Measurements from ENCODE around the gene JARID2. TPM values are rescaled to one million over a fixed set of nuclear protein-coding genes. Genes with fewer than 3 reads are reported as not detected.

The JARID2 gene
- total and polyA plus RNA-seq, 2 of the 8 experiments (the other 6 are each of a cell fraction or from before 2014, with no cell fraction given) = 60.1 to 239 TPM

DNA sequence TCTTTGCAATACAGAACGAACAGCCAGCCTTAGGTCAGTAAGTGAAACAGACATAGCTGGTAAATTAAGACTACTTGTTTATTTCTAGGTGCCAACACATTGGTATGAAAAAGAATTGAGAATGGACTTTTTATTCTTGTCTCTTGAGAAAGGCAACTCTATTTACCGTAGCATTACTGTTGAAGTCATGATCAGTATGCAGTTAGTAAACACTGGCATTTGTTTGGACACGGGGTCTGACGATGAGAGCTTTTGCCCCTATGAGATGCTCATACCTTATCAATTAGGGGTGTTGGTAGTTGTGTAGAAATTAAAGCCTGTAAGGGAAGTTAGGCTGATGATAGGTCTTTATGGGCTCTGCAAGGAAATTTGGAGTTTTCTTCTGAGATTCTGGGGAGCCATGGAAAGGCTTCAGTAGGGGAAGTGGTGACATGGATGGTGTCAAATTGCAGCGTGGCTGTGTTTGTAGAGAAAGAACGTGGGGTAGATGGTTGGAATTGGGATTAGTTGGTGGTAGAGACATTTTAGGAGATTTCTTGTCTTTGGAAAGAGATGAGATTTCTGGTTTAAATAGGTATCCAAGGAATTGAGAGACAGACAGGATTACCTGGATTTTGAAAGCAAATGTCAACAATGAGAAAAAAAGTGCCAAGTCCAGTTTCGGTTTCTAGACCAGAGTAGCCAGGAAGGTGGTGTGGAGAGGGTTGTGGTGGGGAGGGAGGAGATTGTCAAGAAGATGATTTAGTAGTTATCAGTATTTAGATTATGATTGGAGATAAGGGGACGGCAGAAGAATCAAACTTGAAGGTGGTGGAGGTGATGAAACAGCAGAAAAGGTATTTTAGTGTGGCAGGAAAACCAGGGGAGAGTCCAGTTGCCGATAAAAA lies 116.6 kb downstream of the JARID2 start:
- Histone ChIP-seq H2BK120ac (replicated peaks; ENCODE audit: low read depth, low read length) (no peak overlapping the region), H3K9me3 (ENCODE audit: insufficient read depth in 2 of 2, low read depth in 1 of 2, low read length in 1 of 2) (no peaks in the 10 kb centered on the region), H3K18ac (ENCODE audit: extremely low read depth, low read length) (no peak overlapping the region), H4K91ac (replicated peaks; ENCODE audit: insufficient read length, low read length) (no peak overlapping the region), H3K23me2 (ENCODE audit: low read depth, low read length) (no peaks in the 10 kb centered on the region), H3K9ac (replicated peaks in 1 of 4; ENCODE audit: extremely low read depth in 1 of 4, low read depth in 3 of 4, low read length in 3 of 4) (no peak overlapping the region), H3K79me1 (ENCODE audit: low read depth, low read length) (peaks cover 18% of the 10 kb centered on the region), H2BK5ac (ENCODE audit: low read depth, low read length) (no peak overlapping the region), H3K23ac (ENCODE audit: insufficient read length) (no peak overlapping the region), H3K4ac (replicated peaks; ENCODE audit: insufficient read length, low read depth, low read length) (no peak overlapping the region), H2BK12ac (ENCODE audit: low read depth, low read length) (no peak overlapping the region), H3K4me3 (ENCODE audit: extremely low read depth in 1 of 4, insufficient read depth in 2 of 4, low read depth in 3 of 4, low read length in 4 of 4) (no peak overlapping the region), H3K79me2 (ENCODE audit: control insufficient read depth in 1 of 2, insufficient read depth in 2 of 2, low read length in 2 of 2) (peaks cover 86 to 100% of the 10 kb centered on the region in 2 experiments), H2BK20ac (ENCODE audit: low read length) (no peak overlapping the region), H3K36me3 (ENCODE audit: control insufficient read depth in 2 of 4, insufficient read depth in 4 of 4, low read length in 3 of 4) (peaks cover 0 to 5% (median under 1%) of the 10 kb centered on the region in 4 experiments; a peak in 2 of 8 replicates), H3K4me1 (replicated peaks in 1 of 4; ENCODE audit: control insufficient read depth in 3 of 4, insufficient read depth in 4 of 4, low read length in 3 of 4) (peaks cover 22 to 60% (median 40%) of the 10 kb centered on the region in 4 experiments), H3K27ac (ENCODE audit: low read depth, low read length) (no peak overlapping the region), H3K27me3 (replicated peaks in 1 of 4; ENCODE audit: control insufficient read depth in 3 of 4, extremely low read depth in 1 of 4, insufficient read depth in 3 of 4, low read length in 3 of 4) (no peaks in the 10 kb centered on the region), H2AK5ac (ENCODE audit: low read depth, low read length) (no peak overlapping the region), H4K5ac (ENCODE audit: insufficient read length, low read depth, low read length) (no peak overlapping the region), H4K8ac (ENCODE audit: extremely low read depth, insufficient read depth, low read length) (no peak overlapping the region), H3K56ac (replicated peaks; ENCODE audit: insufficient read length, low read depth, low read length) (no peak overlapping the region), H4K20me1 (replicated peaks in 1 of 2; ENCODE audit: control insufficient read depth in 1 of 2, insufficient read depth in 2 of 2, low read length in 2 of 2) (peaks cover 67 to 73% of the 10 kb centered on the region in 2 experiments), H2BK15ac (ENCODE audit: low read length) (no peak overlapping the region), H3K14ac (ENCODE audit: insufficient read length) (no peak overlapping the region), H3K4me2 (ENCODE audit: insufficient read depth in 1 of 2, low read depth in 2 of 2, low read length in 2 of 2) (peak overlapping the region in 1 of 2 experiments; percentile 19; a peak in 1 of 4 replicates), H2AFZ (ENCODE audit: low read length) (no peak overlapping the region)
- 78 to 100% methylated on average over 2 to 9 of the region's 9 CpGs for whole genome bisulfite sequencing, 2 experiments (ENCODE audit: extremely low coverage in 1 of 2, insufficient coverage in 1 of 2, insufficient read length in 1 of 2, insufficient replicate concordance in 2 of 2, low coverage in 1 of 2, low lambda C conversion rate in 2 of 2, missing lambda C conversion rate in 1 of 2)
- FAIRE-seq = no peak
- CTCF ChIA-PET (ENCODE audit: partially characterized antibody) = no interaction called here
- POLR2A ChIA-PET (ENCODE audit: partially characterized antibody) = interaction anchor here (0.8 to 1.6 kb wide), 2 partner anchors 12 to 17 kb away, joined by 3 to 4 read pairs; no protein-coding TSS in a partner anchor
- no peak for DNase-seq (ENCODE audit: low read depth in 1 of 2, low spot score in 2 of 2)
- TF ChIP-seq BCL11A (IDR thresholded peaks at IDR 0.05; ENCODE audit: low read depth in 2 of 2, low read length in 2 of 2) = no peak
- TF ChIP-seq JUN (IDR thresholded peaks at IDR 0.05; ENCODE audit: low read depth, low read length) = no peak
- no peak for TF ChIP-seq SUZ12 (IDR thresholded peaks at IDR 0.05; ENCODE audit: low read length)
- TF ChIP-seq TBP (IDR thresholded peaks at IDR 0.05; ENCODE audit: low read depth, low read length) = no peak
